GM21447 (cell line): Measurements from ENCODE around the gene UBE2H.
"Not testable (repeated sequence)": the region's sequence is repeated elsewhere in the genome, so short reads cannot be mapped to it uniquely, and the experiment has no call there.

Experiments used
- ATAC-seq: cut with Tn5 transposase; IDR thresholded peaks from one replicate; pipeline ENCODE4 v1.9.1; 2021; ENCODE audit not compliant: unreplicated experiment

The UBE2H gene

DNA sequence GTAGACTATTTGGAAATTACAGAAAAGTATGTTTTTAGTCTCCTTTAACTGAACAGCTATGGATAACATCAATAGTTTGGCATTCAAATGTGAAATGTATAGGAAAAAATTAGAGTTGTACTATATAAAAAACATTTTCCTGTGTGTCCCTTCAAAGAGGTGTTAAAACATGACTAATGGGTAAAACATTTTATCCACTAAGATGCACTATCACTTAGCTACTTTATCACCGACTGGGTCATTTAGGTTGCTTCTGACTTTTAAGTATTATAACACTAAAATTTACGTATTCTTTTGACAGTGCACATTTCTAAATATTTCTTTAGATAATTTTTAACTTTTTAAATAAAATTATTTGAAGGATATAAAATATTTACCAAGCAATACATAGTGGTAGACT lies 77.6 kb downstream of the UBE2H start:
- no peak for ATAC-seq

DNA sequence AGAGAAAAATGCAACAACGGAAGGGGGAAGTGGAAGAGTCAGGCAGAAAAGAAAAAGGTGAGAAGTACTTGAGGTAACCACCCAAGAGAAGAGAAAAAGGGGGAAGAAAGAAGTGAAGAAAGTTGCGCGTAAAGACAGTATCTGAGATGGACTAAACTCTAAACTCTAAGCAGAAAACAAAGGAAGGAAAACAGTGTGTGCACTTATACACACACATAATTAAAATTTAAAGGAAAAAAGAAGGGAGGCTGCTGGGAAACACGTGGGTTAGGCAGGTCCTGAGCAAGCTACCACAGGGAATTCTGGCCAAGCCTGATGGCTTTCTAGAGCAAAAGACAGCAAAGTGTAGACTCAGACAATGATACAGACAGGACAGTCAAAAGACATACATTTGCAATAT lies 78.0 kb downstream of the UBE2H start:
- ATAC-seq = no peak

DNA sequence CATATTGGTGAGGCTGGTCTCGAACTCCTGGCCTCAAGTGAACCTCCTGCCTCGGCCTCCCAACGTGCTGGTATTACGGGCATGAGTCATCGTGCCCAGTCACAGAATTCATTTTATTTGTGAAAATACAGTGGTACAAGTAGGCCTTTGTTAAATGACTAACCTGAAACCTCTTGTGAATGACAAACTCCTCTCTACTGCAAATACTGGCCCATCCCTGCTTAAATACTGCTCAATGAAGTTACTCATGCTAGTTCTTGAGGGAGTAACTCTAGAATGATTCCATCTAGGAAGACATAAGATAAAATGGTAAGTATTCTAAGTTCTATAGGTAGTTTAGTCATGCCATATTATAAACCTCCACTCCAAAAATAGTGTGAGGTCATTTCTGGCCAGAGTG lies 80.7 kb downstream of the UBE2H start:
- no peak for ATAC-seq

DNA sequence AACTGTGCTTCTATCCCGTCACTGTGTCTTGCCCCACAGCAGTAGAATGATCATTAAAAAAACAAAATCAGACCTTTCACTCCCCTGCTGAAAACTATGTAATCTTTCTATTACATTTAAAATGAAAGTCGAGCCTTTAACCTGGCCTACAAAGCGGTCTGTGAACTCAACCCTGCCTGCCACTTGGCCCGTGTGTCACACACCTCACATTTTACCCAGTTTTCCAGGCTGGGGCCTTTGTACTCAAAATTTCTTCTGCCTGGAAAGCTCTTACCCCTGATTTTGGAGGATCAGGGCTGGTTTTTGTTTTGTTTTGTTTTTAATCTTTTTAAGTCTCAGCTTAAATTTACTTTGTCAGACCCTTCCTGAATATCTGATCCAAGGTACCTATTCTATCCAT lies 82.1 kb downstream of the UBE2H start:
- ATAC-seq = no peak

DNA sequence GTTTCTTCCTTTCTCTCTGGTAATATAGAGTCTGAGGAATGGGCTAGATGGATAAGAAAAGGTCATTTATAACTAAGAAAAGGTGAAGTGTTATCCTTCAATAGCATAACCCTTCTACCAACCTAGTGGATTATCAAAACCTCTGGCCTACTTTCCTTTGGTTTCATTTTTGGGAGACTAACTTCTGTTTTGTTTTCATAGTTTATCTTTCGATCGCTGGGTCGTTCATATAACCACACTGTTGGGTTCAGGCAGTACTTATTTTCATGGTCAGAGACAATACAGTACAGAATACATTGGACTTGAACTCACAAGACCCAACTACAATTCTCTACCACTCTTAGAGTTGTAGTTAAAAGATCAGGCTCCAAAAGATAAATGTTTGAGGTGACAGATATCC lies 86.5 kb downstream of the UBE2H start:
- ATAC-seq = no peak

DNA sequence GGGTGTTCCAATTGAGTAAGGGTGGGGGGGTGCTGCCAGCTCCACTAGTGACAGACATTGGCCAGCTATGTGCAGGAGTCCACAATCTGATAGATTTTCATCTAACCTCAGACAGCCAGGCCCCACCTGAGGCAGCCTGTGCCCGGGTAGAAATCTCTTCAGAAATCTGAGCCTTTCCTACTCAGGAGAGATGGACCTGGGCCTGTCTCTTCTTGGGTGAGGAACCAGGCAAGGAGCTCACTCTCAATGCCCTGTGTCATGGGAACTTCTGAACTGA lies 86.9 kb downstream of the UBE2H start:
- no peak for ATAC-seq

DNA sequence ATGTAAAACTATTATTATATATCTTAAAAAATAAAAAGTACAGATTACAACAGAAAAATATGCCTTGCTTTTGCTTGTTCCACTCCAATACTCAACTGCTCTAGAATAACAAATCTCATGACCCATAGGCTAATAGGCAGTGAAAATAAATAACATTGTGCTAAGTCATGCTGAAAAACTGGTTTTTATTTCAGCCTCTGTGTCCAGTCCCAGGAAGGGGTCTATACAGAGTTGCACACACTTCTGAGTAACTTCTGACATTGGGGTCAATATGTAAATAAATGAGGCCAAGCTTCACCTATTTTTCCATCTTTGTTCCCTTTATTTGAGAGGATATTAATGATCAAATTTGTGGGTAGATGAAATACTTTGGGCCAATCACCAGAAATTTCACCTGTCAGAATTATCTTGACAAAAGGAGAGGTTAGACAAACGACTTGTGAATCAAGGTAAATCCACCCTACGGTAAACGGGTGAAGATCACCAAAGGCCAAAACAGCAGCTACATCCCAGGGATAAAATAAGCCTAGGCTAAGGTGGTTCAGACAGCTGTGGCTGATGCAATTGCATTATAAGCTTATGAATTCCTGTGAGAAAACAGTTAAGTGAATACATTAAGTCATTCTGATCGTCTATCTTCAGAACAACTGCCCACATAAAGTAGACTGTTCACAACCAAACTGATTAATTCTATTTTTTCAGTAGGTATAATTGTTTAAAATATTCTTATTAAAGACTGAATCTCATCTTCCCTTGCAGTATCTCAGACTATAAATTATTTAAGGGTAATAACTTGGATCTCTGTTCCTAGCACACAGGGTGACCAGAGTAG lies 87.5 kb downstream of the UBE2H start:
- no peak for ATAC-seq

DNA sequence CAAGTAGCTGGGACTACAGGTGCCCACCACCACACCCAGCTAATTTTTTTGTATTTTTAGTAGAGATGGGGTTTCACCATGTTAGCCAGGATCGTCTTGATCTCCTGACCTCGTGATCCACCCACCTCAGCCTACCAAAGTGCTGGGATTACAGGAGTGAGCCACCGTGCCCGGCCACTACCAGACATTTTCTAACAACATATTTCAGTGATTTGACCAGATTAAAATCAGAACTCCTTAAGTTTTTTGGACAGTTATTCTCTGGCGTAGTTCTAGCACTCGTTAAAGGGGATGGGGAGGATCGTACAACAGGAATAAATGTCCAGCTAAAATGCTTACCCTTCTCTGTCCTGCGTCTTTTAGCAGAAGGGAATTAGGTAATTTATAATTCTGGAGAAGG lies 88.1 kb downstream of the UBE2H start:
- ATAC-seq = not testable (repeated sequence)

DNA sequence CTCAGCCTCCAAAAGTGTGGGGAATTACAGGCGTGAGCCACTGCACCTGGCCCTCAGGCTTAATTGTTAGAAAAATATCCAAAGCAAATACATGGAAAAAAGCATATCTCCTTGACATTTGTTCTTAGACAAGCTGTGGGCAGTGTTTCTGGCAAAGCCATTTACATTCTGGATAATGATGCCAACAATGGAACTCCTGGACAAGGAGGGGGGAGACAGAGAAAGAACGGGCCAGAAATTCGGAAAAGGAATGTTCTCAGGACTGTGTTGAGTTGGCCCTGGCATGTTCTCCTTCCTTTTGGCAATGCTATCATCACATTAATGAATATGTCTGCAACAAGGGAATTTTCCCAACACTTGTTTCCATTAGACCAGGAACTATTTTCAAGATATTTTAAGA lies 88.7 kb downstream of the UBE2H start:
- ATAC-seq = no peak

DNA sequence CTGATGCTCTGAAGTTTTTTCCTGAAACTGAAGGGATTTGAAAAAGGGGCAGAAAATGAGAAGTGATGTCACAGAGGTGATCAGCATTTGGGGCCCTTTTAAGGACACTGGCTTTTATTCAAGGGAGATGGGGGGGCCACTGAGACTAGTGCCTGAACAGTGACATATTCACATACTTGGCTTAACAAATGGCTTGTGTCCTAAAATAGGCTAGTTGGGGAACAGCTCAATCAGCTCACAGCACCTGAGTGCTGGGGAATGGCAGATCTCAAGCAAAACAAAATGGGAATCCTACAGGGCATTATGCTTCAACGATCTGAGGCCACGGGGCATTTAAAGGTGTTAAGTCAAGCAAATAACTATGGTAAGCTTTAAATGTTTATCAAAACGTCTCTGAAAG lies 90.1 kb downstream of the UBE2H start:
- no peak for ATAC-seq

DNA sequence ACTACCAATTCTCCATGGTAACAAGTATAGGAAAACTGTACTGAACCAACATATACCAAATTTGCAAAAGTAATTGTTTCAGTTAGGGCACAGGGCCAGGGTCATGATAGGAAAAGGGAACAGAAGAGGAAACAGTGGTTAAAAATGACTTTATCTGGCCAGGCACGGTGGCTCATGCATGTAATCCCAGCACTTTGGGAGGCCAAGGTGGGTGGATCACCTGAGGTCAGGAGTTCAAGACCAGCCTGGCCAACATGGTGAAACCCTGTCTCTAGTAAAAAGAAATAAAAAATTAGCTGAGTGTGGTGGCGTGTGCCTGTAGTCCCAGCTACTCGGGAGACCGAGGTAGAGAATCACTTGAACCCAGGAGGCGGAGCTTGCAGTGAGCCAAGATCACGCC lies 92.0 kb downstream of the UBE2H start:
- not testable (repeated sequence) for ATAC-seq

DNA sequence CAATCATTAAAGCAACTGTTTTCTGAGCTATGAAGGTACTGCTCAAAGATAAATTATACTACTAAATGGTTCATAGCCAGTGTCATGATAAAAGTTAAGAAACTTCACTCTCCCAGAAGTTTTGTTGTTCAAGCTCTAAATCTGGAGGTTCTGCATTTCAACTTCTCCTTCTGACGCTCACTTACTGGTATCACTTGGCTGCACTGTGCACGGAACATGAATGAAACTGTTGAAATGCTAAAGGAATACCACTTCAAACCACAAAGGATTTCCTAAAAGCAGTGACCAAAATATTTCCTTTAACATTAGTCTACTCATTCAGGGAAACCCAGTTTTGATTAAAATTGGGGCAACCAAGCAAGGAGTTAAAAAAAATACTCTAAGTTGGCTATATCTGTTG lies 93.6 kb downstream of the UBE2H start:
- peak; percentile 43 for ATAC-seq

DNA sequence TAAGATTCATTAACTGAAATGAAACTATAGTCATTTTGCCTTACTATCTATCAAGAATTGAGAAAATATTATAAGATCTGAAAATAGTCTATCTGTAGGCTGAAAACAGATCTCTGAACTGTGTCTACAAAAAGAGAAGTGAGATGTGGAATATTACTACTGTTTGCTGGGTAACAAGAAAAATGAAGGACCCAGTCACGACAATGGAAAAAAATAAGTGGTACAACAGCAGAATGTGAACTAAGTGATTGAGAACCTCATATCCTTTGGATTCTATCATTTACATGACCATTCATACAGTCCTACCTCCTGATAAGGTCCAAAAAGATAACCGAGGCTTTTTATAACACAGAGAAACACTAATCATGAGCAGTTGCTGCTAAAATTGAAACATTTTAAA lies 94.3 kb downstream of the UBE2H start:
- no peak for ATAC-seq

DNA sequence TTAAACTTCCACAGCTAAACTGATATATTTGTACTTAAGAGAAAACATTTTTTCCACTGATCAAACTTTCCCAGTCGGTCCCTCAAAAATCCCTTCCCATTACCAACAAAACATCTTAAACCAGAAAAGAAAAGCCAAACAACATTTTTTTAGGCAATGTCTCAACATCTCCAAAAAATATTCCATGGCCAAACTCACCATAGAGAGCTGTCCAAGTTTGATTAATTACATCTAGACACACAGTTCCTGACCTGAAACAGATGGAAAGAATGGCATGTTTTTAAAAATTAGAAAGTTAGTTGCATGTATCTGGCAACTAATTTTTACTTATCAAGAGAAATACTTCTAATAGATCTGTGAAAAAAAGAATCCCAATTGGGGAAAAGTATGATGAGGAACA lies 95.4 kb downstream of the UBE2H start:
- no peak for ATAC-seq

DNA sequence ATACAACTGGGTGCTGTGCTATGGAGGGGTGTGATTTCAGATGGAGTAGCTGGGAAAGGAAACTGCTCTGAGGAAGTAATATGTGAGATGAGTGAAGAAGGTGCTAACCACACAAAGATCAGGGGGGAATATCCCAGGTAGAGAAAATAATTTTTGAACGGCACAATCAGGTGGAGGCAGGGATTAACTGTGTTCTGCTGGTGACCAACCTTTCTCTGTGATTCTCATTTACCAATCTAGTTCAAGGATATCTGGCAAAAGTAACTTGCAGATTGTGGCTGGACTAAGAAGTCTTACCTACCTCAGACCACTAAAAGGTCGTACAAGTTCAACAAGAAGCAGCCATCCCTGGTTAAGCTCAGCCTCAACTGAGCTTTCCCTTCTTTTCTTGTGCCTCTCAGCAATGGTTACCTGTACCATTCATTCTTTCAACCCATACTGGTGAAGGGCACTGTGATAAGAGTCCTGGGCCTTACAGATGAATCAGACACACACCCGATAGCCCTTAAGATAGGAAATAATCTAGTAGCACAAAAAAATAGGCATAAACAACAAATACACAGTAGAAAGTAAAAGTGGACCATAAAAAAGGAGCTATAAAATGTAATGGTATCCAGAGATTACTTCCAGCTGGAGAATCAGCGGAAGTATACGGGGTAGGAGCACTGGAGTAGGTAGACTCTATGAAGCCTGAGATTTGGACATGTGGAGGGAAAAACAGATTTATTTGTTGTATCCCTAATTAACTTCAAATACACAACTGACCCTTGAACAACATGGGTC lies 96.6 kb downstream of the UBE2H start:
- no peak for ATAC-seq

DNA sequence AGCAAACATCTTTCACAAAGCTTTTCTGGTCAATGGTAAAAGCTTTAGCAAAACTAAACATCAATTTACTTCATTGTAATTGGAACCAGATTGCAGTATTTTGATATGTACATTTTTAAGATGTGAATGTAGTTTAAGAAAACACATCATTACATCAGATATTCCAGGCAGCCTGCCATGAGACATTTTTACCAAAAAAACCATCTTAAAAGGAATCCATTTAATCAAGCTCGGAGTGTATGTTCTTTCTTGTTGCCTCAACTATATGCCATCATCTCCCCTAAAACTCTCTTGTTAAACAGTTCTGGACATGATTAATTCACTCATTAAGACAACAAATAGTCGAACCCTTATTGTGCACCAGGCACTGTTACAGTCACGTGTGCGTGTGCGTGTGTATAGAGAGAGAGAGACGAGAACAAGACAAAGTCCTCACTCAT lies 97.5 kb downstream of the UBE2H start:
- no peak for ATAC-seq

DNA sequence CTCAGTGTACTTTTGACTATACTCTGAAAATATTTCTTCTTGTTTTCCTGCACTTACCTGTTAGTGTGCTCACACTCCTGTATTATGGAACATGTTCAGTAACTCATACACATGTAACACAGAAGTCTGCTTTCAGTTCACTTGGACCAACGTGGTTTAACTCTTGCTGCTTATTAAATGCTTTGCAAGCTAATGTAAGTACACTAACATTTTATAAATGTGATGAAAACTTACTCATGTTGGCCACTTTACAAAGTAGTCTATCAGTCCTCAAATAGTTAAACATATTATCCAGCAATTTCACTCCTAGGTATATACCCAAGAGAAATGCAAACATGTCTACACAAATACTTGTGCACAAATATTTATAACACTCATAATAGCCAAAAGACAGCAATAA lies 98.4 kb downstream of the UBE2H start:
- ATAC-seq = no peak

DNA sequence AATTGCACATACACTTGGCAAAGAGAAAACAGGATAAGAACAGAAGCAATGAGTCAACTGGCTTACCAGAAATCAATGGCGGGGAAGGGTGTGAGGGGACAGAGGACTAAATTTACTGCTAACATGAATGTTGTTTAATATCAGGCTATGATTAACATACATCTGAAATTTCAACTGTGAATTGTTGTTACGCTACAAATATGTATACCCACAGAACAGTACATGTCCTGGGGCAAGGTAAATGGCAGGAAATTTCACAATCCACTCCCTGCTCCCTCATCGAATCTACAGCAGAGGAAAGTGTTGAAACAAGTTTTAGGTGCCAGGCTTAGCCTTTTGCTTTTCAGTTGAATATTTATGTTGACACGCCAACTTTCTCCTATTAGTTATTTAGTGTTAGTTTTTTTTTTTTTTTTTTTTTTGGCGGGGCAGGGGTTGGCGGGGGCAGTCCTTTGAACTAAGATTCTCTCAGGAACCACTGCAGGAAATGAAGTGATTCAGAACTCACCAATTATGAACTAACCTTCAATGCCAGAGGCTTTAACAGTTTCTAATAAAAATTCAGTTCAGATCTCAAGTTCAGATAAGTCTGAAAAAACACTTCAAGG lies 99.0 kb downstream of the UBE2H start:
- ATAC-seq = no peak

DNA sequence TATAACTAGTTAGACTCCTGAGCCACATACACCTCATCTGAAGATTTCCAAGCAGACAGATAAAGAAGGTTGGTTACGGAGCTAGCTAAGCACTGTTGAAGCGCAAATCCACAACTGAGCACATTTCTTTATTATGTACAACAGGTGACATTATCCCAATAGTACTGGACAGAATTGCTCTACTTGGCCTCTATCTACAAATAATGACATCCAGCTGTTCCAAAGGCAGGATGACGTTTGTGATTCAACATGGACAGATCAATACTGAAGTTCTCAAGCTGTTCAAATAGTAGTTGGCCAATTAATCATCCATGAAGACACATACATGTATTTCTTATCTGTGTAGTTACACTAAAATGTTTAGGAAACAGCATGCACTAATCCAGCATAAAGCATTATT lies 101.0 kb downstream of the UBE2H start:
- ATAC-seq = no peak

DNA sequence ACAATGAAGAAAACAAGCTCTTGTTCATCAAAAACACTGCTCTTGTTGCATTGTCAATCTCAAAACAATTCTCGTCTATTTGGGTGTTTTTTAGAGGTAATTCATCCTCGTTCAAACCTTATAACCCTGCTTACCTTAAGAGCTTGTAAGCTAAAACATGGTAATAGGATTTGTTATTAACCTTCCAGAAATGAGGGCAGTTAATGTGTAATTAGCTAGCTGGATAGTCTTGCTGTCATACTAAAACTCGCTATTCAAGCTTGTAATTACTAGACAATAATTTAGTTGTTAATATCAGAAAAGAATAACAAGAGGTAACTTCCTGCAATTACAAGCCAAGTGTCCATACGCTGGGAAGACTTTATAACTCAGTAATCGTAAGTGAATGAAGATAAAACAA lies 101.6 kb downstream of the UBE2H start:
- no peak for ATAC-seq

DNA sequence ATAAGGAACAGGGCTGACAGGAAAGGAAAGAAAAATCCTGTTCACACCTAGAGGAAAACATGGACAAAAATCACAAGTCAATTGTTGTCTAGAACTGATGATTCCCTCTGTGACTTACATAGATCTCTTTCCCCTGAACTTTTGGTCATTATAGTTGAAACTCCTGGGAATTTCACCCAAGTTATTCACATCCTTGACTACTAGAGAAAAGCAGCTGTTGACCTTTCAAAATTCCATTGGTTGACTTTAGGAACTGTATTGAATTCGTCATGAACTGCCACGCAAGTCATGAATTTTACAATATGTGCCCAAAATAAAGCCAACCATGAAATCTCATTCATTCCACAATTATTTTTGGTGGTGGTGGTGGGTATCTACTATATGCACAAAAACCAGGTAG lies 104.3 kb downstream of the UBE2H start:
- ATAC-seq = no peak

DNA sequence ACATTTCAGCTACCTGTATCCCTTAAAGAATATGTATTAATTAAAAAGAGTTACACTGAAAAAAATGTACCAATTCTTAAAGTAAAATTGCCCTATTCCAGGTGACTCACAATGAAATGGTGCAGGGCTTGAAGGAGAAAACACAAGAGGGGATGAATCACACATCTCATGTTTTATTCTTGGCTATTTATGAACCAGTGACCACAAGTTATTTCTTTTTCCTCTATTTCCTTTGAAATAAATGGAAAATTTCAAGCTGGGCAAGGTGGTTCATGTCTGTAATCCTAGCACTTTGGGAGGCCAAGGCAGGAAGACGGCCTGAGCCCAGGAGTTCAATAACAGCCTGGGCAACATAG lies 106.8 kb downstream of the UBE2H start:
- no peak for ATAC-seq
